GM12891 (cell line): ENCODE results near the gene PAGE1.

Experiments
- PAX5 ChIP-seq: IDR thresholded peaks from 2 replicates; pipeline ENCODE4 v1.6.1; 2011; ENCODE audit warnings: low read length, moderate library complexity, mild to moderate bottlenecking; ENCODE audit not compliant: insufficient read depth, severe bottlenecking
- POLR2A ChIP-seq: IDR thresholded peaks from 2 replicates; pipeline ENCODE4 v1.6.1; 2011; ENCODE audit warnings: low read depth, low read length, control low read depth
- POLR2AphosphoS5 ChIP-seq: IDR thresholded peaks from 2 replicates; pipeline ENCODE4 v1.6.1; 2011; ENCODE audit warnings: low read depth, low read length, control low read depth
- SPI1 ChIP-seq: IDR thresholded peaks from 2 replicates; pipeline ENCODE4 v1.6.1; 2011; ENCODE audit warnings: low read depth, low read length, control low read depth
- TAF1 ChIP-seq: IDR thresholded peaks from 2 replicates; pipeline ENCODE4 v1.6.1; 2011; ENCODE audit warnings: low read depth, low read length, control low read depth

DNA sequence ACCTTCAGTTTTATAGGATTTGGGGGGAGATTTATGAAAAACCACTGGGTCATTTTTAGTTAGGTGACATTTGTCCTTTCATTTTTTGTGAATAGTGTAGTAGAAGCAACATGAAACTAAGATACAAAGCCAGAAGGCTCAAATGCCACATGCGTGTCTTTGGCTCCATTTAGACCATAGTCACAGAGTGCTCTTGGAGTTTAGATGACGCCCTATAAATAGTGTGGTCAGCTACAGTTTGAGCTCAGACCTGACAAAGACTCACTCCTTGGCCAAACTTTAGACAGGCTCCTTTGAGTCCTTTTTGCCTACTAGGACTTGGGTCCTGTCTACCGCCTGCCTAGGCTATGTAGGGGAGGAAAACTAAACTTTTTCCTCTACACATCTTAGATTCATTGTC is 16.8 kb upstream of the PAGE1 start:
- TF ChIP-seq POLR2AphosphoS5 (no peak), TAF1 (no peak), POLR2A (no peak), PAX5 (no peak), SPI1 (no peak)
